Raji (cell line): ENCODE data around the gene ACR.

Experiments
- POLR2A ChIP-seq: IDR thresholded peaks from 2 replicates; pipeline ENCODE4 v1.6.1; 2011; ENCODE audit warnings: low read depth, low read length, control low read depth; ENCODE audit not compliant: insufficient read depth

The ACR gene

DNA sequence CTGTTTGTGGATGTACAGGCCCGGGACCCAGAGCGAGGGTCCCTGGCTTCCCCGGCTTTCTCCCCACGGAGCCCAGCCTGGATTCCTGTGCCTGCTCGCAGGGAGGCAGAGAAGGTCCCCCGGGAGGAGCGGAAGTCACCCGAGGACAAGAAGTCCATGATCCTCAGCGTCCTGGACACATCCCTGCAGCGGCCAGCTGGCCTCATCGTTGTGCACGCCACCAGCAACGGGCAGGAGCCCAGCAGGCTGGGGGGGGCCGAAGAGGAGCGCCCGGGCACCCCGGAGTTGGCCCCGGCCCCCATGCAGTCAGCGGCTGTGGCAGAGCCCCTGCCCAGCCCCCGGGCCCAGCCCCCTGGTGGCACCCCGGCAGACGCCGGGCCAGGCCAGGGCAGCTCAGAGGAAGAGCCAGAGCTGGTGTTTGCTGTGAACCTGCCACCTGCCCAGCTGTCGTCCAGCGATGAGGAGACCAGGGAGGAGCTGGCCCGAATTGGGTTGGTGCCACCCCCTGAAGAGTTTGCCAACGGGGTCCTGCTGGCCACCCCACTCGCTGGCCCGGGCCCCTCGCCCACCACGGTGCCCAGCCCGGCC is 16.7 kb upstream of the ACR start:
- no peak for TF ChIP-seq POLR2A

DNA sequence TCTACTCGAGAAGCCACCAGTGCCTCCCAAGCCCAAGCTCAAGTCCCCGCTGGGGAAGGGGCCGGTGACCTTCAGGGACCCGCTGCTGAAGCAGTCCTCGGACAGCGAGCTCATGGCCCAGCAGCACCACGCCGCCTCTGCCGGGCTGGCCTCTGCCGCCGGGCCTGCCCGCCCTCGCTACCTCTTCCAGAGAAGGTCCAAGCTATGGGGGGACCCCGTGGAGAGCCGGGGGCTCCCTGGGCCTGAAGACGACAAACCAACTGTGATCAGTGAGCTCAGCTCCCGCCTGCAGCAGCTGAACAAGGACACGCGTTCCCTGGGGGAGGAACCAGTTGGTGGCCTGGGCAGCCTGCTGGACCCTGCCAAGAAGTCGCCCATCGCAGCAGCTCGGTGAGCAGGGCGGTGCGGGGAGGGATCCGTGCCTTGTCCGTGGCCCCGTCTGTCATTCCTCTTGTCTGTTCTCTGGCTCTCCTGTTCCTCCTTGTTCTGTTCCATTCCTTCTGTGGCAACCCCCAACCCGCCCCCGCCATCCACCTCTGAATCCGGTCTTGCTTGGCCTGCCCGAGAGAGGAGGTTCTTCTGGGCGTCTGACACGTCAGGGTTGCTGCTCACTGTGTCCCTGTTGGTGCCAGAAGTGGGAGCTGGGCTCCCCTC is 15.8 kb upstream of the ACR start:
- TF ChIP-seq POLR2A: no peak

DNA sequence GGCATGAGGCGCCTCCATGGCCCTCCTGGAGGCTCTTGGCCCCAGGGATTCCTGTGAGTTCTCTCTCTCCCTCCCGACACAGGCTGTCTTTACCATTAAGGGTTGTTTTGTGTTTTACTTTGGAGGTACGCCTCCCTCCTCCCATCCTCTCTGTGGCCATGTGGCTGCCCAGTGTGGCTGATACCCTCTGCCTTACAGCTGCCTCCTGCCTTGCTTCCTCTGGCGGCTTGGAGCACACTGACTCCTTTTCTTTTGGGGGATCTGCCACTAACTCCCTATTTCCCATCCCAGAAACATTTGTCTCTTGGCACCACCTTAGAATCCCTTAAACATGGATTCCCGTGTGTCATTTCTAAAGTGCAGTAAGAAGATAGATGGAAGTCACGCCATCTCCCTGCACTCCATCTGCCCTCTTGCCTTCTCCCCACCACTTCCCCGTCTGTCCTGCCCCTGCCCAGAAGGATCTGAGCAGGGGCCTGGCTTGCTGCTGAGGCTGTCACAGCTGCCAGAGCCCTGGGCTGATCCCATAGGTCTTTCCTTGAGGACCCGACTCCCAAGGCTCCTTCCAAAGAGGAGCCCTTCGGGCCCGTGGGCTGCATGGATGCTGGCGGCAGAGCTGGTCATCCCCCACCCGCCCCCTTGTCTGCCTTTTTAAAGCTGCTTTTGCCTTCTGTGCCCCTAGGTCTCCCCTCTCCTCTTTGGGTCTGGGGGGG is 15.1 kb upstream of the ACR start:
- TF ChIP-seq POLR2A: no peak

DNA sequence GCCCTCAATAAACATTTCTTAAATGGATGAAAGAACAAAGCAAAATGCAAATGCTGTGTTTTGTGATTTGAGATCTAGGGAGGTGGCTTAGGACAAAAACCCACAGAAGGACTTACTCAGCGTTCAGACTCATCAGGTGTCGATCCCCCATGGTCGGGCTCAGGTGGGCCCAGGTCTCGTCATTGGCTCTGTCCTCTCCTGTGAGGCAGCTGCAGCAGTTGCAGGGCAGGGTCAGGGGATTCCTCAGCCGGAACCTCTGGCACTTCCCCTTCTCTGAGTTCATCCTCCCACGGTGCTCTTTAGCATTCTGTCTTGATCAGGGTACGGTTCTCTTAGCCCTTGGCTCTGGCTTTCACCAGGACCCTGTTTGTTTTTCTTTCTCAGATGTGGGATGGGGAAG is 14.0 kb upstream of the ACR start:
- TF ChIP-seq POLR2A: no peak

DNA sequence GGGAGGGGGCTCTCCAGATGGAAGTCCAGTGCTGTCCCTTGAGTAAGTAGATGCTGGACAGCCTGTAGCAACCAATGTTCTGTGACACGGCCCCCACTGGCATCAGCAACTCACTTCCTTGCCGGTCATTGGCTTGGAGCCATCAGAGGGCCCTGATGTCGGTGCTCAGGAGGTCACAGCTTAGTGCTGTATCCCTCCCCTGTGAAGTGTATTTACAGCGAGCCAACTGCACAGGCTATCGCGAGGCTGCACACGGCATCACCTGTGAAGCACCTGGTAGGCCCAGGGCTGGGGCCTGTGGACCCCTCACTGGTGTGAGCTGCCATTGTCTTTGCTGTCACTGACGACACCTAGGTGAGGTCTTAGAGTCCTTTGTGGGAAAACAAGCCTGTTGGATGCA is 13.4 kb upstream of the ACR start:
- TF ChIP-seq POLR2A: no peak

DNA sequence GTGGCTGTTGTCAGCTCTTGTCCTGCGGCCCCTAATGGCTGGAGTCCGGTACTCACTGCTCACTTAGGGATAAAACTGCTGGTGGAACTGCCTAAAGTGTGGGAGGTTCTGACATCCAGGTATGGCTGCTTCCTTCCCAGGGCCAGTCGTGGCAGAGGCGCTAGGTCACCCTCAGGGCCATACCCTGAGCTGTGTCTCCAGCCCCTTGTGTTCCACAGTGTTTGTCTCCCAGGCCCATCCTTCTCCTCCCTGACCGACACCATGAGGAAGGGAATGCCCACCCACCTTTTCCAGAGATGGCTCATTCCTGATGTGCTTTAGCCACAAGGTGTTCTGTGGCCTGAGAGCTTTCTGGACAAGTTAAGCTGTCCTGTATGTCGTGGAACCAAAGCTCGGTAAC is 12.4 kb upstream of the ACR start:
- TF ChIP-seq POLR2A: no peak

DNA sequence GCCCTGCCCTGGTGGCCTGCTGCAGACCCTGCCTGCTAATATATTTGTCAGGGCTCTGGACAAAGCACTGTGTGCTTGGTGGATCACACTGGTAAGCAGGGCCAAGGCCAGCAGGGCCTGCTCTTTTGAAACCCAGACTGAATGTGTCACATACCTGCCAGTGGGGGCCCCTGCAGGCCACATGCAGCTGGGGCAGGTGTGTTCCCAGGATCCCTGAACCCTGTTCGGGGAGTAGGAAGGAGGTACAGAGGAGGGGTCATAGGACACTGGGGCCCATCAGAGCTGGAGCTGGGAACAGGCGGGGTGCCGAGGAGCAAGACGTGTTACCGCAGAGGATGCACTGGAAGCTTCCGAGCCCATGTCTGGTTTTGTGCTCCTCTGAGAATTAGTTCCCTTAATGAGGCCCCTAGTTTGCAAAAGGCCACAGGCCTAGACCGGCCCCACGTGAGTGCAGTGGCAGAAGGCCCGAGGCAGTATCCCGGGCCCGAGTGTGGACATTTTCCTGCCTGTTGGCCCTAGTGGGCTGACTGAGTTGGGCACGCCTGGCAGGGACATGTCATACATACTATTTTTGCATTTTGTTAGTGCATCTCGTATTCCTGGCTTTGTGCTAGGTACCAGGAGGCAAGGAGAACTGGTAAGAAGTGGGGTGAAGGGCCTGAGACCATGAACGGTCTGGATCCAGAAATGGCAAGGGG is 11.2 kb upstream of the ACR start:
- TF ChIP-seq POLR2A: no peak

DNA sequence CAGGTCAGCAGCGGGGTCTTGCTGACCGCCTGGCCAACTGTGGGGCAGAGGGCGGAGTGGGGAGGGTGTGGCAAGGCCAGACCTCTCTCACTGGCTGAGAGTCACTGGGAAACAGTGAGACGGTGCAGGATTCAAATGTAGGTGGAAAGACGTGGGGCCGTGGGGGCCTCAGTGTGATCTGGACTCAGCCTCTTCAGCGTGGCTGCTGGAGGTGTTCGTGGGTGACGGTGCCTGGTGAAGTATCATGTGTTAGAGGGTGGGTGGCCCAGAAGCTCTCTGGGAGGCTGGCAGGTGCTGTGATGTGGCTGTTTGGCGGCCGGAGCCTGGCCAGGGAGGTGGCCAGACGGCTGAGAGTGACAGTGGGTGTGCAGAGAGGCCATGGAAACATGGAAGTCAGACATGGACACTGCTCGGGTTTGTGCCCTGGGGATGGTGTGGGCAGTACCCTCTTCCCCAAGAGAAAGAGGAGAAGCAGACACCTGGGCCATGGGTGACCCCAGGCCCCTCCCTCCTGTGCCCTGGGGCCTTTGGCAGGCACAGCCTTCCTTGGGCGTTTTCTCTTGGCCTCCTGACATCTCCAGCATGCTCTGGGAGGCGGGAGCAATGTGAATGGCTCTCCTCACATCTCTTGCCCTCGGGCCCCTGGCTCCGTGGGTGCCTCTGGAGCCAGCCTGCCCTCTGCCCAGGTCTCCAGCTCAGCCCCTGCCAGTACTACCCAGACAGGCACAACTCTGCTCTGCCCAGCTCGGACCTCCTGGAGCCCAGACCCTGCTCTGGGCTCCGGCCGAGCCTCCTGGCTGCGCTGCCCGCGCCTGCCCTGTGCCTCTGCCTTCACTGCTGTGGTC is 10.1 kb upstream of the ACR start:
- TF ChIP-seq POLR2A: no peak

DNA sequence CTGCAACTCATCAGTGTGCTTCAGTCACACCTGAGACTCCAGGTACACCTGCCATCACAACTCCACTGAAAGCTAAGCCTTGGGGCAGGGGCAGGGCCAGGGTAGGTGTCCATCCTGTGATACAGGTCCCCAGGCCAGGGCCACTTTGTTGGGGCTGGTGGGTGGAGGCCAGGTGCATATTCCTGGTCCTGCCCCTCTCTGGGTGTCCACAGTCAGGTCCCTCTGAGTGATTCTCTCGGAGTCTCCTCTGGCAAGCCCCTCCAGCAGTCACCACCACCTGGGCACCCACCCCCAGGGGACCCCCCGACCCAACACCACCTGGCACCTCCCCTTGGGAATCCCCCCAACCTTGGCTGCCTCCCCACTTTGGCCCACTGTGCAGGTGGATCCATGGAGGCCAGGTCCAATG is 9.5 kb upstream of the ACR start:
- TF ChIP-seq POLR2A: no peak

DNA sequence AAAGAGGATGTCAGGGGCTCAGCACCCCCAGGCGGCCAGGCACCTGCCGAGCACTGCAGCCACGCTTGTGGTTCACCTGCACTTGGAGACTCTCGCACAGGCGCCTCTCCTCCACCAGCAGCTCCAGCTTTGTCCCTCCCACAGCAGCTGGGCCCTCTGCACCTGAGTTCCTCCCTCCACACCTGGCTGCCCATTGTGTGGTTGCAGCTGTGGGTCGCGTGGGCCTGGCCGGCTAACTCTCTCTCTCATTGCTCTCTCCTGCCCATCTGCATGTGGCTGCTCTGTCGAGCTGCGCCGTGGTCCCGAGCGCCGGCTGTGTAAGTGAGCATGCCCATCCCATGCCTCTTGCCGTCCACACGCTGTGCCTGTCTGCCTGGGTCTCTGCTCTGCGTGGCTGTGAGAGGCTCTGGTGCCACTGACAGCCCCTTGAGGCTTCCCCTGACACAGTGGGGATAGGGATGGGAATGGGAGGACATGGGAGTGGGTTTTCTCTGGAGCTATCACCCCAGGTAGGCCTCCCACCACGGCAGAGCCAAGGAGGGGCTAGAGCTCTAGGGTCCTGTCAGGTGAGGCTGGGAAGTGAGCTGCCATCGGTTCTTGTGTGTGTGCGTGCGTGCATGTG is 8.5 kb upstream of the ACR start:
- TF ChIP-seq POLR2A: no peak

DNA sequence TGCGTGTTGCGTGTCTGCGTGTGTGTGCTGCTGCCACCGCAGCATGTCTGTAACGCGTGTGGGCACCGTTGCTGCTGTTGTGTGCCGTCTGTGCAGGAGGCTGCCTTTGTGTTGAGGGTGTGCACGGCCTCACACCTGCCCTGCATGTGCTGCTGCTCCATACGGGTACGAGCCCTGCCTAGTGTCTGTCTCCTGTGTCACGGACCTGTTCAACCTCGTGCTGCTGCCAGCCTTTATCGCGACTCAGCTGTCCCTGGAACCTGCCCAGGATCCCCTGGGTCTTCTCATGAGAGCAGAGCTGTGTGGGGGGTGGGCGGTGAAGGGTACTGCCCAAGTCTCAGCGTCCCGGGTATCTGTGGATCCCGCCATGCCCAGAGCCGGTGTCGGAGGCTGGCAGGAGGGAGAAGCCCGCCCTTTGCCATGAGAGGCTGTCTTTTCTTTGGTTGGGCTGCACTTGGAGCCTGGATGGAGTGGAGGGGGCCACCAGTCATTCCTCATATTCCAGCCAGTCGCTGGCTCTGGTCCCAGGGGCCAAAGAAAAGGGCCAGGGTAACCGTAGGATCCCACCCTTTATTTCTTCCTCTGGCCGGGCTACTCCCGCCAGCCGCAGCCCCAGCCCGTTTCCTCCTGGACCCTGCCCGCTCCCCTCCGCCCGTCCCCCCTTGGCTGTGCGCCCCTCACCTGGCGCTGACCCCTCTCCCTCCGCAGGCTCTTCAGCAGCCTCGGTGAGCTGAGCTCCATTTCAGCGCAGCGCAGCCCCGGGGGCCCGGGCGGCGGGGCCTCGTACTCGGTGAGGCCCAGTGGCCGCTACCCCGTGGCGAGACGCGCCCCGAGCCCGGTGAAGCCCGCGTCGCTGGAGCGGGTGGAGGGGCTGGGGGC is 7.8 kb upstream of the ACR start:
- no peak for TF ChIP-seq POLR2A

DNA sequence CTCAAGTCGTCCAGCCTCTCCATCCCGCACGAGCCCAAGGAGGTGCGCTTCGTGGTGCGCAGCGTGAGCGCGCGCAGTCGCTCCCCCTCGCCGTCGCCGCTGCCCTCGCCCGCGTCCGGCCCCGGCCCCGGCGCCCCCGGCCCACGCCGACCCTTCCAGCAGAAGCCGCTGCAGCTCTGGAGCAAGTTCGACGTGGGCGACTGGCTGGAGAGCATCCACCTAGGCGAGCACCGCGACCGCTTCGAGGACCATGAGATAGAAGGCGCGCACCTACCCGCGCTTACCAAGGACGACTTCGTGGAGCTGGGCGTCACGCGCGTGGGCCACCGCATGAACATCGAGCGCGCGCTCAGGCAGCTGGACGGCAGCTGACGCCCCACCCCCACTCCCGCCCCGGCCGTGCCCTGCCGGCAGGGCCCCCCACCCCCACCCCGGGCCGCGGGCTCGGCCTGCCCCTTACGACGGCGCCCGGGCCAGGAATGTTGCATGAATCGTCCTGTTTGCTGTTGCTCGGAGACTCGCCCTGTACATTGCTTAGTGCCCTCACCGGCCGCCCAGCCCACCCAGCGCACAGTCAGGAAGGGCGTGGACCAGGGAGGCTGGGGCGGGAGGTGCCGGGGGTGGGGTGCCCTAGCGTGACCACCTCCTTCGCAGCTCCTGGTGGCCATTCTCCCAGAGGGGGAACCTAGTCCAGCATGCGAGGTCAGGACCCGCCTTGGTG is 6.9 kb upstream of the ACR start:
- no peak for TF ChIP-seq POLR2A

DNA sequence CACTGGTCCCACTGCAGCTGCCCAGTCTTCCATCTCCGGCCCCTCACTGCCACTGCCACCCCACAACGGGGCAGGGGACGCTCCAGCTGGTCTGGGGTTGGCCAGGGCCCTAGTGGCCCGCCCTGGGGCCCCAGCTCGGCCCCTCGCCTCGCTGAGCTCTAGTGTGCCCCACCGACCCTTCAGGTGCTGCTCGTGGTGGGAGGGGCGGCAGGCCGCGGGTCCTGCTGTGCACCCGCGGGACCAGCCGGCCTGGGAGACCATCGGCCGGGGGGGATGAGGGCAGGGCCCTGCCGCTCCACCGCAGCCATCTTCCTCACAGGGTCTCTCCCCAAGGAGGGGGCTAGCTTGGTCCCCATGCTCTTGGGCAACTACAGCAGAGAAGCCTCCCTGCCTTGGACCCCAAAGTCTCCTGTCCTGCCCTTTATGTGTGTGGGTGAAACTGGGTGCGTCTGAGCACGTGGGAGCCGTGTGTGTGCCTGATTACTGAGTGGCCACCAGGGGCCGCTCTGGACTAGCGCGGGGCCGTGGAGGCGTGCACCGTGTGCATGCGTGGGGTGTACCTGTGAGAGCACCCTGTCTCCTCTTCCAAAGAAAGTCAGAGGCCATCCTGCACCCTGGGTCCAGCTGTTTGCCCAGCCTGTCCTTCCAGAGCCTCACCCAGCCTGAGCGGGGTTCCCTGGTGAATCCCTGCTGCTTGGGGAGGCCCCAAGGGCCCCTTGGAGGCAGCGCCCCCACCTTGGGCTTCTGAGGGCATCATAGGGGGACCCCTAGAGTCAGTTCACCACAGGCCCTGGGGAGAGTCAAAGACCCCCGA is 6.0 kb upstream of the ACR start:
- TF ChIP-seq POLR2A: no peak

DNA sequence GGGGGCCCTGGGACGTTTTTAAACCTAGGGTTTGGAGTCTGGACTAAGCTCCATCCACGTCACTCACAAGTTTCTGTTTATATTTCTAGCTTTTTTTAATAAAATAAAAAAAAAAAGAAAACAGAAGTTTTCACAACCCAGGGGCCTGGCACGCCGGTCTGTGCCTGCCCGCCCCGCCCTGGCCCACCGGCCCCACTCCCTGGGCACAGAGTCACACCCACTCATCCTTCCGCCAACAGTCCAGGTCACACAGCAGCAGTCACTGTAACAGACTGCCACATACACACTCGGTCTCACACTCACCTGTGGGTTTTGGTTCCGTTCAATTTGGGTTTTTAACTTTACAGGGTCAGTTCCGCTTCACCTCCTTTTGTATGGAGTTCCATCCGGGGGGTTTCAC is 5.3 kb upstream of the ACR start:
- no peak for TF ChIP-seq POLR2A
